Mammary epithelial cell (primary cell): Measurements from ENCODE around the gene TFDP1.

ENCODE experiments used
- CTCF ChIP-seq, 2 donors: IDR thresholded peaks in 1 of 2; conservative IDR thresholded peaks in 1 of 2; 2 replicates each; pipeline ENCODE4 v1.5.1; 2011 to 2012; ENCODE audit warnings: inconsistent platforms in 2 of 2, low read length in 2 of 2, mild to moderate bottlenecking in 2 of 2, control low read depth in 1 of 2, low read depth in 1 of 2; ENCODE audit not compliant: insufficient read depth in 1 of 2; ENCODE audit errors: extremely low read depth in 1 of 2
- EZH2 ChIP-seq: IDR thresholded peaks from 2 replicates; pipeline ENCODE4 v1.6.1; 2012; ENCODE audit warnings: low read length, inconsistent platforms, borderline replicate concordance

GRCh38 chr13:113608967-113609533, 24.5 kb downstream of the TFDP1 start:
- TF ChIP-seq CTCF (conservative IDR thresholded peaks at IDR 0.05 in 1 of 2, IDR thresholded peaks at IDR 0.05 in 1 of 2; ENCODE audit: extremely low read depth in 1 of 2, insufficient read depth in 1 of 2, low read depth in 1 of 2, low read length in 2 of 2) (no peak), EZH2 (no peak)
